H1 (cell line): ENCODE data around the gene ILK.

Experiments
- CTCF ChIP-seq, 3 experiments: IDR thresholded peaks; 1 replicate in 2 of 3; 2 replicates in 1 of 3; pipeline versions ENCODE4 v1.5.1 to v1.6.1; 2011; ENCODE audit warnings: low read length in 3 of 3, mild to moderate bottlenecking in 3 of 3, inconsistent platforms in 2 of 3, low read depth in 1 of 3, moderate library complexity in 1 of 3; ENCODE audit not compliant: insufficient read depth in 1 of 3; ENCODE audit errors: control extremely low read depth in 1 of 3
- EP300 ChIP-seq, 2 experiments: IDR thresholded peaks; 1 replicate in 1 of 2; 2 replicates in 1 of 2; pipeline ENCODE4 v1.6.1; 2011 to 2012; ENCODE audit warnings: low read depth in 2 of 2, low read length in 2 of 2, mild to moderate bottlenecking in 2 of 2, borderline replicate concordance in 1 of 2, inconsistent platforms in 1 of 2, moderate library complexity in 1 of 2
- GTF2F1 ChIP-seq: IDR thresholded peaks from 2 replicates; pipeline ENCODE4 v1.6.1; 2012; ENCODE audit warnings: low read depth, low read length, improper control_type of control experiment, borderline replicate concordance
- JUN ChIP-seq: IDR thresholded peaks from 2 replicates; pipeline ENCODE4 v1.6.1; 2011; ENCODE audit warnings: low read depth, mild to moderate bottlenecking, improper control_type of control experiment, low read length
- KDM1A ChIP-seq: fragments of 200-600, 300-600 bp; sonication (generic); IDR thresholded peaks from 2 replicates; pipeline ENCODE4 v1.7.1; 2016; ENCODE audit warnings: mild to moderate bottlenecking, low read length, borderline replicate concordance
- PHF8 ChIP-seq: fragments of 200-600 bp; sonication (generic); conservative IDR thresholded peaks from 2 replicates; pipeline ENCODE4 v1.7.1; 2012; ENCODE audit warnings: low read depth, mild to moderate bottlenecking, inconsistent platforms, low read length, moderate library complexity
- RAD21 ChIP-seq, 2 experiments: IDR thresholded peaks in 1 of 2; conservative IDR thresholded peaks in 1 of 2; 2 replicates each; pipeline ENCODE4 v1.6.1; 2011; ENCODE audit warnings: low read depth in 2 of 2, low read length in 2 of 2, improper control_type of control experiment in 1 of 2, inconsistent platforms in 1 of 2, mild to moderate bottlenecking in 1 of 2, moderate library complexity in 1 of 2
- SIN3A ChIP-seq, 2 experiments: IDR thresholded peaks in 1 of 2; conservative IDR thresholded peaks in 1 of 2; 2 replicates each; pipeline ENCODE4 v1.6.1; 2011 to 2012; ENCODE audit warnings: low read length in 2 of 2, improper control_type of control experiment in 1 of 2, low read depth in 1 of 2, mild to moderate bottlenecking in 1 of 2
- SRF ChIP-seq: IDR thresholded peaks from 2 replicates; pipeline ENCODE4 v1.6.1; 2011; ENCODE audit warnings: mild to moderate bottlenecking, low read depth, low read length, moderate library complexity
- SUZ12 ChIP-seq: fragments of 200-600 bp; sonication (generic); IDR thresholded peaks from 2 replicates; pipeline ENCODE4 v1.6.1; 2012; ENCODE audit warnings: mild to moderate bottlenecking, inconsistent platforms, low read length, moderate library complexity, mixed read lengths

- no peak for TF ChIP-seq KDM1A
- no peak for TF ChIP-seq EP300 (IDR thresholded peaks at IDR 0.05; ENCODE audit: borderline replicate concordance in 1 of 2, low read depth in 2 of 2, low read length in 2 of 2)
- TF ChIP-seq CTCF (IDR thresholded peaks at IDR 0.05; ENCODE audit: control extremely low read depth in 1 of 3, insufficient read depth in 1 of 3, low read depth in 1 of 3, low read length in 3 of 3): no peak
- no peak for TF ChIP-seq RAD21 (IDR thresholded peaks at IDR 0.05 in 1 of 2, conservative IDR thresholded peaks at IDR 0.05 in 1 of 2; ENCODE audit: low read depth in 2 of 2, low read length in 2 of 2)
- no peak for TF ChIP-seq SIN3A (conservative IDR thresholded peaks at IDR 0.05 in 1 of 2, IDR thresholded peaks at IDR 0.05 in 1 of 2; ENCODE audit: low read depth in 1 of 2, low read length in 2 of 2)
- TF ChIP-seq SUZ12: no peak
- TF ChIP-seq SRF: no peak
- TF ChIP-seq PHF8: no peak
- no peak for TF ChIP-seq JUN
- TF ChIP-seq GTF2F1: no peak
Measured at GRCh38 chr11:6578134-6578533, 25.4 kb upstream of the ILK start.
